Endodermal cell (in vitro differentiated cells): Measurements from ENCODE around the gene EDA2R. TPM values are rescaled to one million over a fixed set of nuclear protein-coding genes. Genes with fewer than 3 reads are reported as not detected.

Experiments used
- DNase-seq: peaks from one replicate; pipeline ENCODE4 v3.0.0-alpha.2; 2017
- H3K27ac ChIP-seq: 2 replicates; pipeline ENCODE4 v1.5.1; 2013; ENCODE audit warnings: mild to moderate bottlenecking, low read depth, low read length, moderate library complexity
- H3K27me3 ChIP-seq: 2 replicates; pipeline ENCODE4 v1.6.1; 2013; ENCODE audit warnings: mild to moderate bottlenecking, low read length, moderate library complexity; ENCODE audit not compliant: insufficient read depth, control insufficient read depth, poor library complexity, severe bottlenecking
- H3K36me3 ChIP-seq: 2 replicates; pipeline ENCODE4 v1.7.0; 2013; ENCODE audit warnings: mild to moderate bottlenecking, low read length, moderate library complexity; ENCODE audit not compliant: control insufficient read depth, insufficient read depth
- H3K4me1 ChIP-seq: one replicate; pipeline ENCODE4 v1.7.0; 2013; ENCODE audit warnings: low read length; ENCODE audit not compliant: control insufficient read depth, insufficient read depth
- H3K4me3 ChIP-seq: 2 replicates; pipeline ENCODE4 v1.5.1; 2013; ENCODE audit warnings: mild to moderate bottlenecking, low read length, moderate library complexity
- H3K9ac ChIP-seq: 2 replicates; pipeline ENCODE4 v1.6.1; 2013; ENCODE audit warnings: mild to moderate bottlenecking, low read length, moderate library complexity; ENCODE audit not compliant: poor library complexity, severe bottlenecking; ENCODE audit errors: extremely low read depth
- H3K9me3 ChIP-seq: 2 replicates; pipeline ENCODE4 v1.6.1; 2013; ENCODE audit warnings: mild to moderate bottlenecking, low read length, moderate library complexity; ENCODE audit not compliant: control insufficient read depth
- H3K27ac Mint-ChIP-seq: 2 replicates; pipeline ENCODE4 v1.8.0; 2020; ENCODE audit warnings: mixed read lengths
- H3K27me3 Mint-ChIP-seq: 2 replicates; pipeline ENCODE4 v1.8.0; 2021; ENCODE audit warnings: mild to moderate bottlenecking, mixed read lengths; ENCODE audit not compliant: insufficient read depth
- H3K36me3 Mint-ChIP-seq: 2 replicates; pipeline ENCODE4 v1.8.0; 2020; ENCODE audit warnings: low read depth, mixed read lengths
- H3K4me1 Mint-ChIP-seq: 2 replicates; pipeline ENCODE4 v1.8.0; 2020; ENCODE audit warnings: mixed read lengths
- H3K4me3 Mint-ChIP-seq: 2 replicates; pipeline ENCODE4 v1.8.0; 2020; ENCODE audit warnings: mild to moderate bottlenecking, moderate library complexity, mixed read lengths
- H3K9me3 Mint-ChIP-seq: 2 replicates; pipeline ENCODE4 v1.8.0; 2020; ENCODE audit warnings: mild to moderate bottlenecking, mixed read lengths
- total RNA-seq, 2 donors: library from RNA; stranded (reverse); fragmentation: NEBNext Ultra II Directional in 1 of 2; extraction: Animal tissue kit (Norgen Biotek cat#: 25700) in 1 of 2; gene quantifications; 2 replicates in 1 of 2; 3 replicates in 1 of 2; pipeline ENCODE4 v1.2.1, GENCODE V29; 2021
- TF ChIP-seq, protein P1 (sequence below): fragments of 200-600 bp; sonication (generic); conservative IDR thresholded peaks from 2 replicates; pipeline ENCODE4 v1.5.0; 2021; ENCODE audit warnings: antibody characterized with exemption, mild to moderate bottlenecking

EDA2R gene
- total RNA-seq, 2 donors from 2014 or later, result 1.4 to 1.7 TPM

DNA sequence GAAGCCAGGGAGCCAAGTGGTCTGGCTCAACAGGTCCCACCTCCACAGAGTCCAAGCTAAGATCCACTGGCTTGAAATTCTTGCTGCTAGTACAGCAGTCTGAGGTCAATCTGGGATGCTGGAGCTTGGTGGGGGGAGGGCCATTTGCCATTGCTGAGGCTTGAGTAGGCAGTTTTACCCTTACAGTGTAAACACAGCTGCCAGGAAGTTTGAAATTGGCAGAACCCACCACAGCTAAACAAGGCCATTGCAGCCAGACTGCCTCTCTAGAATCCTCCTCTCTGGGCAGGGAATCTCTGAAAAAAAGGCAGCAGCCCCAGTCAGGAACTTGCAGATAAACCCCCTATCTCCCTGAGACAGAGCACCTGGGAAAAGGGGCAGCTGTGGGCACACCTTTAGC, 84.9 kb downstream of the EDA2R start:
- Mint-ChIP-seq H3K4me1 (no peaks in the 10 kb centered on the region), H3K9me3 (peaks cover 89% of the 10 kb centered on the region), H3K36me3 (no peaks in the 10 kb centered on the region), H3K27ac (no peak overlapping the region), H3K4me3 (no peak overlapping the region), H3K27me3 (no peaks in the 10 kb centered on the region)
- no peak for DNase-seq
- Histone ChIP-seq H3K36me3 (no peaks in the 10 kb centered on the region), H3K9ac (no peak overlapping the region), H3K4me1 (no peaks in the 10 kb centered on the region), H3K27ac (no peak overlapping the region), H3K9me3 (no peaks in the 10 kb centered on the region), H3K27me3 (no peaks in the 10 kb centered on the region), H3K4me3 (no peak overlapping the region)
- TF ChIP-seq, protein P1, sequence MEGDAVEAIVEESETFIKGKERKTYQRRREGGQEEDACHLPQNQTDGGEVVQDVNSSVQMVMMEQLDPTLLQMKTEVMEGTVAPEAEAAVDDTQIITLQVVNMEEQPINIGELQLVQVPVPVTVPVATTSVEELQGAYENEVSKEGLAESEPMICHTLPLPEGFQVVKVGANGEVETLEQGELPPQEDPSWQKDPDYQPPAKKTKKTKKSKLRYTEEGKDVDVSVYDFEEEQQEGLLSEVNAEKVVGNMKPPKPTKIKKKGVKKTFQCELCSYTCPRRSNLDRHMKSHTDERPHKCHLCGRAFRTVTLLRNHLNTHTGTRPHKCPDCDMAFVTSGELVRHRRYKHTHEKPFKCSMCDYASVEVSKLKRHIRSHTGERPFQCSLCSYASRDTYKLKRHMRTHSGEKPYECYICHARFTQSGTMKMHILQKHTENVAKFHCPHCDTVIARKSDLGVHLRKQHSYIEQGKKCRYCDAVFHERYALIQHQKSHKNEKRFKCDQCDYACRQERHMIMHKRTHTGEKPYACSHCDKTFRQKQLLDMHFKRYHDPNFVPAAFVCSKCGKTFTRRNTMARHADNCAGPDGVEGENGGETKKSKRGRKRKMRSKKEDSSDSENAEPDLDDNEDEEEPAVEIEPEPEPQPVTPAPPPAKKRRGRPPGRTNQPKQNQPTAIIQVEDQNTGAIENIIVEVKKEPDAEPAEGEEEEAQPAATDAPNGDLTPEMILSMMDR, result no peak

DNA sequence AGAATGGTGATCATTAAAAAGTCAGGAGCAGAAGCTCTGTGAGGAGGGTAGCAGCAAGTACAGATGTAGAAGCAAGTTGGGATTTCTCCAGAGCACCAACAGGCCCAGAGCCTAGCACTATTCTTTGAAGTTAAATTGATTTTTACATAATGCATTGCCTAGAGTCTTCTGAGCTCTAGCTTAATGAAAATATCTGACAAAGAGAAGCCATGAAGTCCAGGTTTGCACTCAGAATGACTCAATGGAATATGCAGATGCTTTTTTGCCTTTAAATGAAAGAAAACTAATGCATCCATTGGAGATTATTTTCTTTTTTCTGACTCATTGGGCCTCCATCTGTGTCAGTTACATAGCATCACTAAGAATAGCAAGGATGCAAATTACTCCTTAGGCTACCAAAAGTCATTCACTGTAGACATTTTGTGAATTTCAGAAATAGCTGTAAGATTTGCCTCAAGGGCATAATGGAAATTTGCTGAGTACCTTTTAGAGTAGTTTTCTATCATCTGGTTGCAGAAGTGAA, 91.0 kb downstream of the EDA2R start:
- Mint-ChIP-seq H3K27me3 (no peaks in the 10 kb centered on the region), H3K9me3 (peaks cover 79% of the 10 kb centered on the region), H3K4me3 (no peak overlapping the region), H3K4me1 (no peaks in the 10 kb centered on the region), H3K36me3 (no peaks in the 10 kb centered on the region), H3K27ac (no peak overlapping the region)
- no peaks in the 10 kb centered on the region for H3K9me3 ChIP-seq
- H3K4me1 ChIP-seq, result no peaks in the 10 kb centered on the region
- H3K4me3 ChIP-seq, result no peak overlapping the region
- H3K27me3 ChIP-seq, result no peaks in the 10 kb centered on the region
- DNase-seq, result no peak
- H3K36me3 ChIP-seq, result no peaks in the 10 kb centered on the region
- no peak overlapping the region for H3K27ac ChIP-seq
- TF ChIP-seq, protein P1, result no peak
- H3K9ac ChIP-seq, result no peak overlapping the region
